SKM-1 treated with dmso at 0.1 percent for 144 hours (cell line): ENCODE measurements around the gene CAMTA1.
"Not testable (repeated sequence)": the region's sequence is repeated elsewhere in the genome, so short reads cannot be mapped to it uniquely, and the experiment has no call there.

ENCODE experiments used
- DNase-seq: peaks from one replicate; lab custom pipeline; 2025; ENCODE audit not compliant: unreplicated experiment; lab: John Stamatoyannopoulos, UW

Gene CAMTA1

DNA sequence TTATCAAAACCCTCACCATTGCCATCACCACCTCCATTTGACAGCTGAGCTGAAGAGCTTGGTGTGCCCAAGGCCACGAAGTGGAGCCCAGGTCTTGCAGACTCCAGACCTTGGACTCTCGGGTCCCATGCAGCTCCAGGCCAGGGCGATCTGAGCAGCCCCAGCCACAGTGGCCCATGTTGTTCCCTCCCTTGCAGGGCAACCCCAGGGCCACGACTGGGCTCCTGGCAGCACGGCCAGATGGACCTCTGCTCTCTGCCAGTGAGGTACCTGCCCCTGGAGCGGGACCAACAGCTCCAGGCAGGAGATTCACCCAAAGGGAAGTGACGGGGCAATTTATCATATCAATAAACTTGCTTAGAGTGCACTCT is 803.2 kb downstream of the CAMTA1 start:
- no peak for DNase-seq

DNA sequence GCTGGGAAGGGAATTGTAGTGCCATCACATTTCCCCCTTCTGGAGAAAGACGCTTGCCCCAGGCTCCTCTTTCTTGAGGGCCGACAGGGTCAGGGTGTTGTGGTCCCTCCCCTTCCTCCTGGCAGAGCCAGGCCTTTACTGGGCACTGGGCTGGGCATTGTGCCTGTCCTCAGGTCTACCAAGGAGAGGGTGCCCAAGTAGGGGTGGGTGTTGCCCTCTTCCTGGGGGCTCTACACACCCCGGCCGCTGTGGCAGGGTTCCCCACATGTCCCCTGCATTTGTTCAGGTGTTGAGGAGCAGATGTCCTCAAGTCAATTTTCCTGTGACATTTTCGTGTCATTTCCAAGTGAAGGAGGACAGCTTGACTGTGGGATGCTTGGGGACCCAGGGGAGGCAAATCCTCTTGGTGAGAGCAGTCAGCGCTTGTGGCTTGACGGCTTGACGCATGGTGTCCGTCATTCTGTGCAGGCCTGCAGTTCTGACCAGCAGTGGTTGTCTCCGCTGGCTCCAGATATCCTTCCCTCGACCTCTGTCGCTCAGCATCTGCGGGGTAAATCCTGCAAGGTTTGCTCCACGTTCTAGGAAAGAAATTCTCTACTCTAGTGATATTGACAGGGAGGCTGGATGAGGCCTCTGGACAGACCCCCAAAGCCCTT is 804.0 kb downstream of the CAMTA1 start:
- no peak for DNase-seq

DNA sequence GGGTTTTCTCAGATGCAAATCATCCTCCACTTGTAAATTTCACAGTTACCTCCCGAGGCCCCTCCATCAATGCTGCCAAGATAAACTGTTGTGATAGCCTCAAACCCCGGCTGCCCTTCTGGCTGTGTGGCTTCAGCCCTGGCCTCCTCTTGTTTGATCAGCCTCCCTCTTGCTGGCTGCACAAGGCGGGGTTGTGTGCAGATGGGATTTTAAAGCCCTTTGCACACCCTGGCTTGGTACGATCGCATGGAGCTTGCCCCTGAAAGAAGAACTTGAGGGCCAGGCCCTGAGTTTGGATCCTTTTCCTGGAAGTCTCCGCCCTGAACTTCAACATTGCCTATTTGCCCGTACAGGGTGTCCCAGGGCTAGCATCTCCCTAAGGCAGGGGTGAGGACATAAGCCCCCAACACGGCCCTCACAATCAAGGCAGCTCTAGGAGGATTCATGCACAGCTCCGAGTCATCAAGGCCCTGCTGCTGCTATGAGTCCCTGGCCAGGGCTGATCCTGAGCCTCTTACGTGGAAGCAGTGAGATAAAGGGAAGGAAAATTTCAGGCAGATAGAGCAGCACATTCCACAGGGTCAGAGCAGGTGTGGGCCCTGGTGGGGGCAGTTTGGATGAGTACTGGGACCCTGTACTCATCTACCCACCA is 804.6 kb downstream of the CAMTA1 start:
- DNase-seq: no peak

DNA sequence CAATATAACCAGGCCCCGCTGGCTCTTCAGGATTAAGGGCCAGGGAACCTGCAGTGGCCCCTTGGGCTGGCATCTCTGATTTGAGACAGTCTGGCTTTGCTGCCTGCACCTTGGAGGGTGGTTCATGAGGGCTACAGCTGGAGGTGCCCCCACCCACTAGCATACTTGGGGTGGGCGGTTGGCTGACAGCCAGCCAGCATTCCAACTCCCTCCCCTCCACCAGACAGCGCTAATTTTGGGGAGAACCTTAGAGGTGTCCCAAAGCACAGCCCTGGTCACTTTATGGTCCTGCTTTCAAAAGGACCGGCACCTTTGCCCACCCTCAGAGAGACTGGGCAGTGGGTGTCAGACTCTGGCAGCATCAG is 805.2 kb downstream of the CAMTA1 start:
- no peak for DNase-seq

DNA sequence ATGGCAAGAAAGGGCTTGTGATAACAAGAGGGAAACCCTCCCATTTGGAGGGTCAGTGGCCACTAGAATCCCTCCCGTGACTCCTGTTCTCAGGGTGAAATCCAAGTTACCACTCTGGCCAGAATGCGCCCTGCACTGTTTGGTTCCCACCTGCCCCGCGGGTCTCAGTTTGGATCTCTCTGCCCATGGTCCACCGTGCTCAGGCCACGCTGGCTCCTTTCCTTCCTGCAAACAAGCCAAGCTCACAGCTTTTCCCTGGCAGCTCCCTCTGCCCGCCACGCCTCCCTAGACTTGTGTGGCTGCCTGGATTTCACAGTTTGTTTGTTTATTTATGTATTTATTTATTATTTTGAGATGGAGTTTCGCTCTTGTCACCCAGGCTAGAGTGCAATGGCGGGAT is 806.3 kb downstream of the CAMTA1 start:
- no peak for DNase-seq

DNA sequence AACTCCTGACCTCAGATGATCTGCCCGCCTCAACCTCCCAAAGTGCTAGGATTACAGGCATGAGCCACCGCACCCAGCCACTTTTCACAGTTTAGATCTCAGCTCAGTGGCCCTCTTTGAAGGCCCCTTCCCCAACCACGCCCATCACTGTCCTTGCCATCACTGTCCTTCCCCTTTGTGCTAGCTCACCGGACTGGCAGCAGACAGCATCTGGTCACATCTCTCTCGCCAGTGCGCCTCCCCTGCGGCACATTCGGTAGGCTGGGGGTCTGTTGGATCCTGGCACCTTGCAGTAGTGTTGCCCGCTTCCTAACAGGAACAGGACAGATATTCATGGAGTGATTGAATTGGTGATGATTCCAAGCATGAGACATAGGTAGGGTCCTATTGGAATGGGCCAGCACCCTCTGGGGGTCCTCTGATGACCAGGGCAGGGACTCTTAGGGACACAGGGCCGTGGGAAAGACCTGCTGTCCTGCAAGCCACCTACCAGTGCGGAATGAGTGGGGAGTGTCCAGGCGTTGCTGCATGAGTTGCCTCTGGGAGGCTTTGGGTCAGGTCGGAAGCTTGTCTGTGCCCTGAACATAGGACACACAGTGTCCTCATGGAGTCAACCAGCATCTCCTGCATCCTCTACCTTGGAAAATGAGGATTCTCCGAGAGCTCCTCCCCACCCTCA is 807.0 kb downstream of the CAMTA1 start:
- no peak for DNase-seq

DNA sequence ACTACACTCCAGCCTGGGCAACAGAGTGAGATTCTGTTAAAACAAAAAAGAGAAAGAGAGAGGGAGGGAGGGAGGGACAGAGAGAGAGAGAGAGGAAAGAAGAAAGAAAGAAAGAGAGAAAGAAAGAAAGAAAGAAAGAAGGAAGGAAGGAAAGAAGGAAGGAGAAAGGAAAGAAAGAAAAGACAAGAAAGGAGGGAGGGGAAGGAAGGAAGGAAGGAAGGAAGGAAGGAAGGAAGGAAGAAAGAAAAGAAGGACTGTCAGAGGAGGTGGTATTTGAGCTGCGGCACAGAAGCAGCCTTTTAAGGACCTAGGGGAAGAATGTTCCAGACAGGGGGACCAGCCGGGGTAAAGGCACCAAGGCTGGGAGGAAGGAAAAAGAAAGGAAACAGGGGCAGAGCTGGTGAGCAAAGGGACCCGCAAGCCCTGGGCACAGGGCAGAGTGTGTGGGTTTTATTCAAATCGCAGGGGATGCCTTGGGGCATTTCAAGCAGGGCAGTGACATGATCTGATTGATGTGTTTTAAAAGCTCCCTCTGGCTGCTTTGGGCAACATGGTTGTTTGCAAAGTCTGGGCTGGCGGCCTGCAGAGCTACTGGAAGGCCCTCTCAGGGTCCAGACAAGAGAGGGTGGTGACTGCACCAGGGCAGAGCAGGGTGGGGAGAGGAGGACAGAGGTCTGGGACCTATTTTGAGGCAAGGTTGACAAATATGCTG is 808.9 kb downstream of the CAMTA1 start:
- DNase-seq: no peak

DNA sequence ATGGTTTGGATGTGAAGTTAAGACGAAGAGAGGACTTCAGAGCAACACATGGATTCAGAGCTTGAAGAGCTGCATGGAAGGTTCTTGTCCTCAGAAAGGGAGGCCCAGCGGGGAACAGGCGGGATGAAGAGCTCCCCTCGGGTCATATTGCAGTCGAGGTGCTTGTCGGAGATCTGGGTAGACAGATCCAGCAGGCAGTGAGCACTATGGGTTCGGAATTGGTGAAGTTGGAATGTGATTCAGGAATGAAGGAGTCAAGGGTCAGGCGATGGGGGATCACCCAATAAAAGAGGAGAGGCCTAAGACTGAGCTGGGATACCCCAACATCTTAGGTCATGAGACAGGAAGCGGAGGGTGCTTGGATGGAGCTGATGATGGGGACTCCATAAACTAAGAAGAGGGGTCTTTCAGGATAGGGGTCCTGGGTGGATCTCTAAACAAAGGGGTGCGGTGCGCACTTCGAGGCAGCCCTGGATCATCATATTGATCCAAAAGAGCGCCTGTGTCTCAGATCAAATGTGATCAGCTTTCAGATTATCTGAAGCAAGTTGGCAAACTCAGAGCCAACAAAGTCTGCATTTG is 809.6 kb downstream of the CAMTA1 start:
- DNase-seq: no peak

DNA sequence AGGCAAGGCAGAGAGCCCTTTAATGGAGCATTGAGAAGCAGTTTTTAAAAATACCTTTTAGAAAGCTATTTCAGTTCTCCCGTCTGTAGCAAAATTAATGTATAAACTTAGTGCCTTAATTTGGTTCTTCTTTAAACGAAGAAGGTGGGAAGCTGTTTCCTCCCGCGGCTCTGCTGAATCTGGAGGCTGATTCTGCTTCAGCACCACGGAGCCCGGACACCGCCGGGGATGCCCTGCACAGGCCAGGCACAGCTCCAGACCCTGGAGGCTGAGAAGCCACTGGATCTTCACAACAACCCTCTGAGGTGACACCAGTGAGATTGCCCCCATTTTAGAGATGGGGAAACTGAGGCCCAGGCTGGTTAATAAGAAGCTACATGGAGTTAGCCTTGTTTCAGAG is 810.1 kb downstream of the CAMTA1 start:
- no peak for DNase-seq

DNA sequence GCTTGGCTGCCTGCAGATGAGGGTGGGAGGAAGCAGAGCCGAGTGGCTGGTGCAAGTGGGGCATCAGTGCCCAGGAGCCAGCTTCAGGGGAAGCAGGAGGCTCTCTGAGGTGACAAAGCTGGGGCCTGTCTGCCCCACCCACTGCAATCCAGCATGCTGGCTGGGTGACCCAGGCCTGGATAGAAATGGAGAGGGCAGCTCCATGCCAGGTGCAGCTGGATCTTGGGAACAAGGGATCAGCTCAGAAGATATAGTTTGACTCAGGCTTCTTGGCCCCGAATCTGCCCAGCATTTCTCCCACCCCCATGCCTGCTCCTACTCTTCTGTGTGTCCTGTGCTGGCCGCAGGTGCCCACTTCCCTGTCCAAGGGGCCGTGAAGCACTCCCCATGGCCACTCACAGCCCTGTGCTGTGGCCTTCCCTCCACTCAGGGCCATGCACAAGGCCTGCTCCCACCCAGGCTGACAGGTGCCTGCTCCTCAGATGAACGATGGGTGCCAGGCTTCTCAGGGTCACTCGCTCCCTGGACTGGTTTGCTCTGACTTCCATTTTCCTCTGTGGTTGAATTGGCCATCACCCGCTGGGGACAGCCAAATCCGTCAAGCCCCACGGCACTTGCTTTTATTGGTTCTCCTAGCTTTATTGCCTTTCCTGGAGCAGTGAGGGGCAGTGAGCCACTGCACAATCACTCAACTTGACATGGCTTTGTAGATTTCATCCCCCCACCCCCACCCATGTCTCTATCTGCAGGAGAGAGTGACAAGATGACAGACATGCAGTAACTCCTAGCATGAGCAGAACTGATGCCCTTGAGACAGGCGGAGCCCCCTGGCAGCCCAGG is 811.1 kb downstream of the CAMTA1 start:
- no peak for DNase-seq

DNA sequence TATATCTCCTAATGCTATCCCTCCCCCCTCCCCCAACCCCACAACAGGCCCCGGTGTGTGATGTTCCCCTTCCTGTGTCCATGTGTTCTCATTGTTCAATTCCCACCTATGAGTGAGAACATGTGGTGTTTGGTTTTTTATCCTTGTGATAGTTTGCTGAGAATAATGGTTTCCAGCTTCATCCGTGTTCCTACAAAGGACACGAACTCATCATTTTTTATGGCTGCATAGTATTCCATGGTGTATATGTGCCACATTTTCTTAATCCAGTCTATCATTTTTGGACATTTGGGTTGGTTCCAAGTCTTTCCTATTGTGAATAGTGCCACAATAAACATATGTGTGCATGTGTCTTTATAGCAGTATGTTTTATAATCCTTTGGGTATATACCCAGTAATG is 812.8 kb downstream of the CAMTA1 start:
- DNase-seq: not testable (repeated sequence)

DNA sequence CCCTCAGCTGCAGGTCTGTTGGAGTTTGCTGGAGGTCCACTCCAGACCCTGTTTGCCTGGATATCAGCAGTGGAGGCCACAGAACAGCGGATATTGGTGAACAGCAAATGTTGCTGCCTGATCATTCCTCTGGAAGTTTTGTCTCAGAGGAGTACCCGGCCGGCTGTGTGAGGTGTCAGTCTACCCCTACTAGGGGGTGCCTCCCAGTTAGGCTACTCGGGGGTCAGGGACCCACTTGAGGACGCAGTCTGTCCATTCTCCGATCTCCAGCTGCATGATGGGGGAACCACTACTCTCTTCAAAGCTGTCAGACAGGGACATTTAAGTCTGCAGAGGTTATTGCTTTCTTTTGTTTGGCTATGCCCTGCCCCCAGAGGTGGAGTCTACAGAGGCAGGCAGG is 819.7 kb downstream of the CAMTA1 start:
- not testable (repeated sequence) for DNase-seq

DNA sequence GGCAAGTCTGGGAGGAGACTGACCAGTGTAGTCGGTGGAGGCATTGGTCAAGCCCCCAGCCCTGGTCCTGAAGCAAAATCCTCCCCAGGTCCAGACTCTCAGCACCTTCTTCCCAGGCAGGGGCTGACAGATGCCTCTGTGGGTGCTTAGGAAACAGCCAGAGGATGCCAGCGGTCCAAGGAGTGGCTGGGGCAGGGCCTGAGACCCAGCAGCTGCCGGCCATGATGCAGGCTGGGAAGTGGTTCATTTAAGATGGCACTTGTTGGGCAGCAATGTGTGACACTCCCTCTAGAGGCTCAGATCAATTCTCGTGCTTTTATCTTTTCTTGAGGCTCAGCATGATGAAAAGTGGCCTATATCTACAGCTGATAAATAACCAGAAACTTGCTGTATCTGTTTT is 820.8 kb downstream of the CAMTA1 start:
- DNase-seq: no peak

DNA sequence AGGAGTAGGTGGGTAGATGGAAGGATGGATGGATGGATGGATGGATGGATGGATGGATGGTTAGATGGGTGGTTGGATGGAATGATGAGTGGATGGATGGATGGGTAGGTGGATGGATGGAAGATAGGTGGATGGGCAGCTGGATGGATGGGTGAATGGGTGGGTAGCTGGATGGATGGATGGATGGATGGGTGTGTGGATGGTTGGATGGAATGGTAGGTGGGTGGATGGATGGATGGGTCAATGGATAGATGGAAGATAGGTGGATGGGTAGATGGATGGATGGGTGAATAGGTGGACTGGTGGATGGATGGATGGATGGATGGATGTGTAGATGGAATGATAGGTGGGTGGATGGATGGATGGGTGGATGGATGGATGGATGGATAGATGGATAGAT is 821.8 kb downstream of the CAMTA1 start:
- DNase-seq: no peak

DNA sequence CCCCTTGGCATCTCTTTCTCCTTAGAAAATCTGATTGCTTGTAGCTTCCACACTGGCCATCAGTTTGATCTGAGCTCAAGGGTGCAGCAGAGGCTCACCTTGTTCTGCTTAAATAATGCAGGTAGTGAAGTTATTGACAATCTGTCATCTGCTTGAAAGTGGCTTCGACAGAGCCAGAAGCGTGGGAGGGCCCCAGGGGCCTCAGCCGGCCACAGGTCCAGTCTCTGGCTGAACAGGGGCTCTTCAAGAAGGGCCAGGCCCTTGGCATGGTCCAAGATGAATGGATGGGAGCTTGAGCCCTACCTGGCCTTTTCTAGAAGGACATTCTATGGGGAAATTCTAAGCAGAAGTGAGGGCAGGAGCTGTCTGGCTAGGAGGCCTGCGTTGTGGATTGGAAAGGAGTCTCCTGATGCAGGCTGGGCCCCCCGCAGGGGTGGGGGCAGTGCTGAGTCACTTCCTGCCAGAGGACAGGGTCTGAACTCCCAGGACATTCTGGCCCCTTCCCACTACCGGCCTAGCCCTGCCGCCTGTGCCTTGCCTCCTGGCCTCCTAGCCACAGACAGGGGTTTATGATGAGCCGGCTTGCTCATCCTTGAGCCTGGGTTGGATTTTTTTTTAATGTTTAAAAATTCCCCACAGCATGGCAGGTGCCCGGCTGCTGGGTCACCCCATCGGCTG is 823.5 kb downstream of the CAMTA1 start:
- no peak for DNase-seq

DNA sequence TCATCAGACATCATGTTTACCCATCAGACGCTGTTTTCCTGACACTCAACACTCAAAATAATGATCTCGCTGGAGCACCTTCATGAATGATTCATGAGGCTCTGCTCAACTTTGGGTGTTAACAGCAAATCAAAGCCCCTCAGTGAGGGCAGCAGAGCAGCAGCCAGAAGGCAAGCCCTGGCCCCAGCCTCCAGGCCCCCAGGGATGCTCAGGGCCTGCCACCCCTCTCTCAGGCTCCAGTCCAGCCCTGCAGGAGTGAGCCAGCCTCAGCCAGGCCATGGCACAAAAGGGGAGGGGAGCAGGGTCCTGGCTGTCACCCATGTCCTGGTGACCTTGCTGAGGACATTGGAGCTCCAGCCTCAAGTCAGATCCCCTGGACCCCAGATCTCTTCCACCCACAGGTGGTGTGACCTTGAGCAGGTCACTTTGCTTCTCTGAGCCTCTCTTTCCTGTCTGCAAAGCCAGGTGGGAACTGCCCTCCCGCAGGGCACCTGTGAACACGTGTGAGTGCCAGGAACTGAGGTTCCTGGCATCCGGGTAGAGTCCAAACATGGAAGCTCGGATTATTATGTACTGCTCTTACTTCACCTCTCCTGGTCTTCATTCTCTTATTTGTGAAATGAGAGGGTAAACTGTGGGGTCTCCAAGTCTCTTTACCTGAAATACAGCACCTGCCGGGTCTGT is 824.2 kb downstream of the CAMTA1 start:
- no peak for DNase-seq

DNA sequence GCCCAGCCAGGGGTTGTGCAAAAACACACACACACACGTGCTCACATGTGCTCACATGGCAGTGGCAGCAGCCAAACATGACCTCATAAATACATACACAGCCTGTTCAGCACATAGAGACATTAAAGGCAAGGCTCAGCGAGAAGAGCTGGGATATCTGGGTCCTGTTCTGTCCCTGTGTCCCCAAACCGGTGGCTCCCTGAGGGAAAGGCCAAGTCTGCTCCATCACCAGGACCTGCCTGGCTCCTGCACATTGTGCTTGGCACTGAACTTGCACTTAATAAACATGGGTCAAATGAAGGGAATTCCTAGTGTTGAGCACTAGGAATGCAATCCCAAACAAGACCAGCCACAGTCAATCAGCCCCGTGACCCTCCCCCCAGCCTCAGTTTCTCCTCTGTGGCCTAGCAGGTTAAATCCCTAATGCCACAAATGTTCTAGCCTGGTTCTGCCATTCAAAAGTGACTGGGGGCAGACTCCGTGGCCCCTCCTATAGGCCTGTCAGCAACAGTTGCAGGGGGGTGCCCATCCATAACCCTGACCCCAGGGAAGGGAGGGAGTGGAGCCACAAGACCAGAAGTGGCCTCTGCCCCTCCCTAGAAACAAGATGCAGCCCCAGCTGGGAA is 825.0 kb downstream of the CAMTA1 start:
- no peak for DNase-seq

DNA sequence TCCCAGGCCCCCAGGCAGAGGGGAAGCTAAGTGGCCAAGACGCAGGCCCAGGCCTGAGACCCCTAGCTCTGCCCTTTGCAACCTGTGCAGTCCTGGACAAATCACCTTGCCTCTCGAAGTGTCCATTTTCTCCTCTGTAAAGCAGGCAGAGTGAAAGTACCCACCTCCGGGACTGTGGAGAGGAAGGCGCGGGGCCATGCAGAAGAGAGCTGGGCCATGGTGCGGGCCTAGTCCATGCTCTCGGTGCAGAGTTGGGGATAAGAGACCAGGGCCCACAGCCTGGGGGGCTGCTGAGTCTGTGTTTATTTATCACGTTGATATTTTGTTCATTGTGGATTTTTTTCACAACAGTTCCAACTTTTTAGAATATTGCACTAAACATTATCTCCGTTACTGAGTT is 825.7 kb downstream of the CAMTA1 start:
- DNase-seq: no peak

DNA sequence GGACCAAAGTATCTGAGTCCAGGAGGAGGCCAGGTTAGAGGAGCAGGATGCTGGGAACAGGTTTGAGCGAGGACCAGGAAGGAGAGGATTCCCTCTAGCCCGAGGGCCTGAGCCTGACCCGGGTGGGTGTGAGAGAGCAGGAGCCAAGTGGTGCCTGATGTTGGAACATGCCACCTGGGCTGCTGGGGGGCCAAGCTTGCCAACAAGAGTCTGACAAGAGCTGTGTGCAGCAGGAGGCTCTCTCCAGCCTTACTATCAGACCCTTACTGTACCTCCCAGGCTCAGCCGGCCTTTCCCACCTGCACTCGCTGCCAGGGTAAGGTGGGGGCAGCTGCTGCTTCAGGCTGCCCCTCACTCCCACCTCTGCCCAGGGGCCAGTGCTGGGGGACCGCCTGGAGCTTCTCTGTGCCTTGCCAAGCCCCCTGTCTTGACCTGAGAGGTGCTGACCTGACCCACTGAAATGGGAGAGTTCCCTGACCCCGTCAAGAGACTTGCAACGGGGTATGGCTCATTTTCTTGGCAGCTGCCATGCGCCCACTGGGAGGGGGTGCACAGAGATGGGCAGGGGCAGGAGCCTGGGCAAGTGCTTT is 826.3 kb downstream of the CAMTA1 start:
- no peak for DNase-seq
